HG03439 (cell line): ENCODE measurements around the gene ABCC1.
"Not testable (repeated sequence)": the region's sequence is repeated elsewhere in the genome, so short reads cannot be mapped to it uniquely, and the experiment has no call there.

Experiments used
- ATAC-seq: cut with Tn5 transposase; IDR thresholded peaks from one replicate; pipeline ENCODE4 v1.9.1; 2021; ENCODE audit warnings: mild to moderate bottlenecking, moderate library complexity; ENCODE audit not compliant: unreplicated experiment

The ABCC1 gene

DNA sequence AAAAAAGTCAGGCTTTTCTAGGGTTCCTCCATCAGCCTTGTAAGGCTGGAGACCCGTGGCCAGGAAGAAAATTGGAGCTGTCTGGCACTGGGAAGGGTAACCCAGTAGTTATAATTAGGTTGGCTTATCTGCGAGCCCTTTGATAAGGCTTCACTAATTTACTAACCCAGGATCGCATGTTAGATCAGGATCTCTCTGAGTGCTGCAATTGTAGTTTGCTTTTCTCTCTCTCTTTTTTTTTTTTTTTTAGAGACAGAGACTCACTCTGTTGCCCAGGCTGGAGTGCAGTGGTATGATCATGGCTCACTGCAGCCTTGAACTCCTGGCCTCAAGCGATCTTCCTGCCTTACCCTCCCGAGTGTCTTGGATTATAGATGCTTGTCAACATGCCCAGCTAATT, 17.0 kb downstream of the ABCC1 start:
- ATAC-seq, result no peak

- ATAC-seq, result no peak
Observed at GRCh38 chr16:15966836-15967546, 17.6 kb downstream of the ABCC1 start.

- ATAC-seq, result no peak
Observed at GRCh38 chr16:15967655-15968315, 18.4 kb downstream of the ABCC1 start.

- ATAC-seq, result no peak
Observed at GRCh38 chr16:15970202-15970601, 20.8 kb downstream of the ABCC1 start.

GRCh38 chr16:15970743-15971439, 21.5 kb downstream of the ABCC1 start:
- ATAC-seq, result no peak

DNA sequence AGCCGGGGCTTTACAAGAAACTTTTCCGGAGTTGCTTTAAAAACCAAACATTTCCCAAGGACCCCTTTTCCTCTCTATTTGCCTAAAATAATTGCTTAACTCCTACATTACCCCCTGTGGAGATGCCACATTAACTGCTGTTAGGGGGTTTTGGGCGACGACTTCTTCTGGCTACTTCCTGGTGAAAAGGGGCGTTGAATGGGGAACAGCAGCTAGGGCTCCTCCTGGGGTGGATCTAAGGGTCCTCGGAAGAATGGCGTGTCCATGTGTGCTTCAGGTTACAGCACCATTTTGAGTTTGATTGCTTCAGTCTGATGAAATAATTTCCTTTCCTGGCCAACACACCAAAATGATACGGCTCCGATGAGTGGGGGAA, 22.0 kb downstream of the ABCC1 start:
- no peak for ATAC-seq

- no peak for ATAC-seq
Observed at GRCh38 chr16:15972046-15972868, 22.8 kb downstream of the ABCC1 start.

GRCh38 chr16:15973421-15973820, 24.0 kb downstream of the ABCC1 start:
- ATAC-seq, result no peak

GRCh38 chr16:15974057-15974456, 24.6 kb downstream of the ABCC1 start:
- no peak for ATAC-seq

DNA sequence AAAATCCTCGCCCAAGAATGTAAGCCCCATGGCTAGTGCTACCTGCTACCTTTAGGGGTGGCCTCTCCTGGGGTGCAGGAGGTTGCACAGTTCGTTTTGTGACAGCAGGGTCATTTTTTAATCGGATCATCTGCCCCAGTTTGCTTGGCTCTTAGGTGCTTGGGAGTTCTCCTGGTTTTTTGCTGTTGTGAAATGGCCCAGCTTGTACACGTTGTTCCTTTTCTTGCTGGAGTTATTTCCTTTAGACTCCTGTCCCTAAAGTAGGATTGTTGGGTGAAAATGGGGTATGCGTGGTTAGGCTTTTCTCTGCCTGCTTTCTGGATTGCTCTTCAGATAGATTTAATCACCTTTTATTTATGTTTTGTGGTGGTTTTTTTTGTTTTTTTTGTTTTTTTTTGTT, 25.8 kb downstream of the ABCC1 start:
- ATAC-seq, result no peak

GRCh38 chr16:15976225-15976812, 26.9 kb downstream of the ABCC1 start:
- no peak for ATAC-seq

- no peak for ATAC-seq
Observed at GRCh38 chr16:15976929-15977637, 27.7 kb downstream of the ABCC1 start.

- no peak for ATAC-seq
Observed at GRCh38 chr16:15979801-15980200, 30.4 kb downstream of the ABCC1 start.

GRCh38 chr16:15980329-15980728, 30.9 kb downstream of the ABCC1 start:
- no peak for ATAC-seq

DNA sequence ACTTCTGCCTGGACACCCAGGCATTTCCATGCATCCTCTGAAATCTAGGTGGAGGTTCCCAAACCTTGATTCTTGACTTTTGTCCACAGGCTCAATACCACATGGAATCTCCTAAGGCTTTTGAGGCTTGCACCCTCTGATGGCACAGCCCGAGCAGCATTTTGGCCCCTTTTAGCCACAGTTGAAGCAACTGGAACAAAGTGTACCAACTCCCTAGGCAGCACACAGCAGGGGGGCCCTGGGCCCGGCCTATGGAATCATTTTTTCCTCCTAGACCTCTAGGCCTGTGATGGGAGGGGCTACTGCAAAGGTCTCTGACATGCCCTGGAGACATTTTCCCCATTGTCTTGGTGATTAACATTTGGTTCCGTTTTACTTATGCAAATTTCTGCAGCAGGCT, 32.0 kb downstream of the ABCC1 start:
- no peak for ATAC-seq

DNA sequence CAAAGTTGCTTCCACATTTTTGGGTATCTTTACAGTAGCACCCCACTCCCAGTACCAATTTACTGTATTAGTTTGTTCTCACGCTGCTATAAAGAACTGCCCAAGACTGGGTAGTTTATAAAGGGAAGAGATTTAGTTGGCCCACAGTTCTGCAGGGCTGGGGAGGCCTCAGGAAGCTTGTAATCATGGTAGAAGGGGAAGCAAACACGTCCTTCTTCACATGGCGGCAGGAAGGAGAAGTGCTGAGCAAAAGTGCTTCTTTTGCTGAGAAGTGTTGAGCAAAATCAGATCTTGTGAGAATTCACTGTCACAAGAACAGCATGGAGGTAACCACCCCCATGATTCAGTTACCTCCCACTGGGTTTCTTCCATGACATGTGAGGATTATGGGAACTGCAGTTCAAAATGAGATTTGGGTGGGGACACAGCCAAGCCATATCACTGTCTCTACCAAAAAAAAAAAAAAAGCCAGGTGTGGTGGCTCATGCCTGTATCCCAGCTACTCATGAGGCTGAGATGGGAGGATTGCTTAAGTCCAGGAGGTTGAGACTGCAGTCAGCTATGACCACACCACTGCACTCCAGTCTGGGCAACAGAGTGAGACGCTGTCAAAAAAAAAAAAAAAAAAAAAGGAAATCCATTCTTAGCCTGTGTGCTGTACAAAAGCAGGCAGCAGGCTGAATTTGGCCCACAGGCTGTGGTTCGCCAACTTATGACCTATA, 32.9 kb downstream of the ABCC1 start:
- not testable (repeated sequence) for ATAC-seq

GRCh38 chr16:15983898-15984297, 34.5 kb downstream of the ABCC1 start:
- ATAC-seq, result no peak

DNA sequence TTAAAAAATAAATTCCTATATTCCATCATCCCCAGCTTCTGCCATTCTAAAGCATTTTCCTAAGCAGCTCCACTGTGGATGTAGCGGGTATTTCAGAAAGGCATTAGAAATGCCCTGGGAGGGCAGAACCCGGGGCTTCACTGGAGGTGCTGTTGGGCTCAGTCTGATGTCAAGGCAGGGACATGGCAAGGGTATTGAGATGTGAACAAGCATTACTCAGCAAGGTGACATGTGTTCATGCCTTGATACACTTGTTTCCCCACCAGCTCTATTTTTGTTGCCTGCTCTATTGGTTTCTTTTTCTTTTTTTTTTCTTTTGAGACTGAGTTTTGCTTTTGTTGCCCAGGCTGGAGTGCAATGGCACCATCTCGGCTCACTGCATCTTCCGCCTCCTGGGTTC, 35.7 kb downstream of the ABCC1 start:
- ATAC-seq, result no peak

DNA sequence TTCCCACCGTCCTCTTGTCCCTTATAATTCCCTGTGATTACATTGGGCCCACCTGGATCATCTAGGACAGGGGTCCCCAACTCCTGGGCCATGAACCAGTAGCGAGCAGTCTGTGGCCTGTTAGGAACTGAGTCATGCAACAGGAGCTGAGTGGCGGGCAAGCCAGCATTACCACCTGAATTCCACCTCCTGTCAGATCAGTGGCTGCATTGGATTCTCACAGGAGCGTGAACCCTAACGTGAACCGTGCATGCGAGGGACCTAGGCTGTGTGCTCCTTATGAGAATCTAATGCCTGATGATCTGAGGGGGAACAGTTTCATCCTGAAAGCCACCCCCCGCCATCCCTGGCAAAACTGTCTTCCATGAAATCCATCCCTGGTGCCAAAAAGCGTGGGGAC, 36.8 kb downstream of the ABCC1 start:
- no peak for ATAC-seq
